Measurements from ENCODE around the gene STEAP1B.

GRCh38 chr7:22420008-22420407, 80.0 kb downstream of the STEAP1B start:
- no peak for TF ChIP-seq CTCF (conservative IDR thresholded peaks at IDR 0.05; ENCODE audit: low read depth, low read length)
- TF ChIP-seq RCOR1 (IDR thresholded peaks at IDR 0.05; ENCODE audit: insufficient replicate concordance, low read length): no peak
- TF ChIP-seq CEBPB (IDR thresholded peaks at IDR 0.05; ENCODE audit: low read depth, low read length): no peak
- no peak for TF ChIP-seq POLR2A (IDR thresholded peaks at IDR 0.05; ENCODE audit: low read depth, low read length)
- no peak for TF ChIP-seq USF2 (IDR thresholded peaks at IDR 0.05; ENCODE audit: low read depth, low read length)
- no peak for TF ChIP-seq RAD21 (IDR thresholded peaks at IDR 0.05; ENCODE audit: low read length)
